Fibroblast of pulmonary artery (primary cell): ENCODE data around the gene MEGF9.

ENCODE experiments used
- DNase-seq: peaks from one replicate; pipeline ENCODE4 v3.0.0-alpha.2; 2010; ENCODE audit warnings: low read depth
- H3K4me3 ChIP-seq: replicated peaks from 2 replicates; pipeline ENCODE4 v1.5.1; 2011; ENCODE audit warnings: low read depth, mild to moderate bottlenecking, control low read depth, low read length, moderate library complexity
- CTCF ChIP-seq: IDR thresholded peaks from 2 replicates; pipeline ENCODE4 v1.5.1; 2011; ENCODE audit warnings: mild to moderate bottlenecking, control low read depth, low read length, inconsistent platforms; ENCODE audit errors: missing control alignments

MEGF9 gene

DNA sequence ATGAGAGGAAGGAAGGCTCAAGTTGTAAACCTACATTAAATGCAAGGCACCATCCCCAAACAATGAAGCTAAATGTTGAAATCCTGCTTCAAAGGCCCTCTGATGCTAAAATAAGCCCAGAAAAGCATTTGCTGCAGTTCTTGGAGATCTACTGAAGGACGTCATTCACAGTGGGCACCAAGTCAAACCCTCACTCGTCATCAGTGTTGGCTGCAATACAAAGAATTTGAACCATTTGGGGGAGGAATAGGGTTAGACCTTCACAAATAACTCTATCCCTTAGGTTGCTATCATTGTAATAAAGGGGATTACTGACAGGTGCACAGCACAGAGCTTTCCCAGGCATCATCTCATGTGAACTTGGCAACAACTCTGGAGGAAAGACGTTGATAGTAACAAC, 9.3 kb upstream of the MEGF9 start:
- peak; percentile 94 for DNase-seq
- no peak for TF ChIP-seq CTCF
- H3K4me3 ChIP-seq, result no peak overlapping the region

DNA sequence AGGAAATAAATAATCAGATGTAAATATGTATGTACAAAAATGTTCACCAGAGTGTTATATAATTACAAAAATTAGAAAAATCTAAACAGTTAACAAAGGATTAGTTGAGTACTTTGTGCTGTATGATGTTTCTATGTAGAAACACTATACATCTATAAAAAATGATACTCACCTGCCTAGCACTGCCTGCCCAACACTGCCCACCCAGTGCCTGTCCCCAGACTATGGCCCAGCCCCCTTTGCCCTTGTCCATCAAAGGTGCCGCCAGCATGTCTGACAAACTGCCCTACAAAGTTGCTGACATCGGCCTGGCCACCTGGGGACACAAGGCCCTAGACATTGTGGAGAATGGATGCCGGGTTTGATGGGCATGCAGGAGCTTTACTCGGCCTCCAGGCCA, 6.1 kb upstream of the MEGF9 start:
- TF ChIP-seq CTCF, result no peak
- DNase-seq, result no peak
- H3K4me3 ChIP-seq, result no peak overlapping the region

GRCh38 chr9:120718316-120718715, 4.0 kb upstream of the MEGF9 start:
- no peak overlapping the region for H3K4me3 ChIP-seq
- DNase-seq, result no peak
- no peak for TF ChIP-seq CTCF

GRCh38 chr9:120717176-120717575, 2.9 kb upstream of the MEGF9 start:
- H3K4me3 ChIP-seq, result no peak overlapping the region
- DNase-seq, result no peak
- no peak for TF ChIP-seq CTCF

DNA sequence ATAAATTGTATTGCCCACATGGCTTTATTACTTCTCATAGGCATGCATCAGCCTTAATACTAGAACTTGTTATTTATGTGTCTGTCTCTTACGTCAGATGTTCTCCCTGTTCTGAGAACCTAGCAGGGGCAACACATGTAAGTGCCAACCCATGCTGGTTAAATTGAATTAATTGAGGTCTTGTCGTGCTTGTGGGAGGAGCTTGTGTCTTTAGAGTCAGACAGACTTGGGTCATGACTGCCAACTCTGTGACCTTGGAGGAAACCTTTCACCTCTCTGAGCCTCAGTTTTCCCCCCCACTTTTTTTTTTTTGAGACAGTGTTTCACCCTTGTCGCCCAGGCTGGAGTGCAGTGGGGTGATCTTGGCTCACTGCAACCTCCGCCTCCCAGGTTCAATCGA, 2.2 kb upstream of the MEGF9 start:
- no peak for TF ChIP-seq CTCF
- no peak overlapping the region for H3K4me3 ChIP-seq
- no peak for DNase-seq

- no peak overlapping the region for H3K4me3 ChIP-seq
- DNase-seq, result peak; percentile 54
- no peak for TF ChIP-seq CTCF
Measured at GRCh38 chr9:120715389-120715924, 1.2 kb upstream of the MEGF9 start.

DNA sequence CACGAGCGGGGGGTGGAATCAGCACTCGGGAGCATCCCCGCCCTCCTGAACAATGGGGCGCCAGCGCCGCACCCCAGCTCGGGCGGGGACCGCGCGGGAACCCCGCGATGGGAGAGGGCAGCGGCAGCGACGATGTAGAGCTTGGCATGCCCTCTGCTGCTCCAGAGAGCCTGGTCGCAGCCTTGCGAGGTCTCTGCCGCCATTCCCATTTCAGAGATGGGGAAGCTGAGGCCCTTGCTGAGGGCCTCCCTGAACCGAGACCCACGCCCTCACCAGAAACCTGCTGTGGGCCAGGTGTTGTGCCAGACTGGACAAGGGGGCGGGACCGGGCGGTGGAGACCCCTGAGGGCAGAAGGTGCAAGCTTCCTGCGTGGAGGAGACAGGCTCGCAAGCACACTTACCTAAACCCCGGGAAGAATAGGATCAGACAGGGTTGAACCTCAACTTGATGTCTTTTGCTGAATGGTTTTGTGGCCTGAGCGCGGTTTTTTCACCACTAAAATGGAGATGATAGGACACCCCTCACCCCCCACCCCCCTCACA, 647 bp upstream of the MEGF9 start:
- DNase-seq, result no peak
- peak overlapping the region; percentile 66 for H3K4me3 ChIP-seq
- no peak for TF ChIP-seq CTCF
